Pulmonary artery endothelial cell (primary cell): ENCODE measurements around the gene RNF187. TPM values are rescaled to one million over a fixed set of nuclear protein-coding genes. Genes with fewer than 3 reads are reported as not detected.
A peak's percentile ranks its signal among the peaks of the same experiment; 100 is the strongest.

Source experiments
- DNase-seq: peaks from one replicate; pipeline ENCODE4 v3.0.0-alpha.2; 2011; ENCODE audit warnings: low read depth, low spot score
- total RNA-seq: library from RNA; depleted of rRNA; stranded (reverse); fragments of >200 nt; gene quantifications from 2 replicates; pipeline ENCODE4 v1.2.3, GENCODE V29; 2014

The RNF187 gene
- total RNA-seq, 1 donor from 2014 or later, result 39.4 TPM

GRCh38 chr1:228508840-228509415, 21.7 kb downstream of the RNF187 start:
- no peak for DNase-seq

GRCh38 chr1:228510101-228510802, 23.1 kb downstream of the RNF187 start:
- no peak for DNase-seq

DNA sequence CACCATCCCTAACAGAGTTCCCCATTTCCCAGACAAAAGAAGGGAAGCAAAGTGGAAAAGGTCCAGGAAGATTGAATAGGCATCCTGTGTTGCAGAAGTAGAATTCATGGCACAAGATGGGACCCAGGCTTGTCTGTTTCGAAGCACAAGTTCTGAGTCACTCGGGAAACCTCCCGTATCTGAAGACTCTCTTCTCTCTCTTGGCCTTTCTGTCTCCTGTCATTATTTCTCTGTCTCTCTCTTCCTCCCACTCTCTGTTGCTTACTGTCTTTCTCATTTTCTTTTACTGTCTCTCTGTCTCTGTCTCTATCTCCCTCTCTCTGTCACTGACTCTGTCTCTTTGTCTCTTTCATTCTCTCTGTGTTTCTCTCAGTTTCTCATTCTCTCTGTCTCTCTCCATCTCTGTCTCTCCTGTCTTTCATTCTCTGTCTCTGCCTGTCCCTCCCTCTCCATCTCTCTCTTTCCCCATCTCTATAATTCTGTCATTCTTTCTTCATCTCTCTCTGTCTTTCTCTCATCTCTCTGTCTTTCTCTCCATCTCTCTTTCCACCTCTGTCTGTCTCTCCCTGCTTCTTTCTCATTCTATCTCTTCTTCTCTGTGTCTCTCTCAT, 23.7 kb downstream of the RNF187 start:
- DNase-seq, result no peak

DNA sequence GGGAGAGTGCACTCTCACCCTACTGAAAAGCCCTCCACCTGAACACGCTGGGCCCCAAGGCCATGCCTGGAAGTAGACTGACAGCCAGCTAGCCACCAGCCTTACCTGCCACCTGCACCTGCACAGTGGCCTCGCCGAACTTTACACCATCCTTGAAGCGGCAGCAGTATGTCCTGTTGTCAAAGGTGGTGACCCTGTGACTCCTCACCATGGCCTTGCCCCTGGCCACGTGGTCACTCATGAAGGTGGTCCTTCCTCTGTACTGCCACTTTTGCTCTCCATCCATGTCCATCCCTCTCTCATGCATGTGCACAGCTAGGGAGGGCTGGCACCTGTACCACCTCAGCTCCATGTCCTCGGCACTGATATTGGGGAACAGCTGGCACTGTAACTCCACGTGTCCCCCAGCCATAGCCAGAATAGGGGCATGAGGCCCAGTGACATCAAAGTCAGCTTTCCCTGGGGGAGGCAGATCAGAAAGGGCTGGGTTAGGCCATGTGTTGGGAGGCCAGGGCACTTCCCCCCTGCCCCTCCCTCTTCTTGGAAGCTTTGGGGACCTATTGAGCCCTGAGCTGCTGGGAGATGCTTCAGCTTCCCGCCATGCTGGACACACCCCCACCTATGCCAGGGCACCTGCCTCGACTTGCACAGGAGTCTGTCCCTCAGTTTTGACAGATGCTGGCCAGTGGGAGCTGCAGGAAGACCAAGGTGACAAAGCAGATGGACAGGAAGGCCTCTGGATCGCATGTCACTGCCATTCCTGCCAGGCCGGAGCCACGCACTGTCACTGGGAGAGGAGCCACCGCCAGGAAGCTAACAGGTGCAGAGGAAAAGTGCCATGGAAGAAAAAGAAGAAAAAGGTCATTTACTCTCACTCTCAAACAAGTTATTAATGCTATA, 24.6 kb downstream of the RNF187 start:
- DNase-seq, result no peak

GRCh38 chr1:228512781-228513198, 25.6 kb downstream of the RNF187 start:
- no peak for DNase-seq

- DNase-seq, result no peak
These were observed 26.2 kb downstream of the RNF187 start for GRCh38 chr1:228513236-228513900.

DNA sequence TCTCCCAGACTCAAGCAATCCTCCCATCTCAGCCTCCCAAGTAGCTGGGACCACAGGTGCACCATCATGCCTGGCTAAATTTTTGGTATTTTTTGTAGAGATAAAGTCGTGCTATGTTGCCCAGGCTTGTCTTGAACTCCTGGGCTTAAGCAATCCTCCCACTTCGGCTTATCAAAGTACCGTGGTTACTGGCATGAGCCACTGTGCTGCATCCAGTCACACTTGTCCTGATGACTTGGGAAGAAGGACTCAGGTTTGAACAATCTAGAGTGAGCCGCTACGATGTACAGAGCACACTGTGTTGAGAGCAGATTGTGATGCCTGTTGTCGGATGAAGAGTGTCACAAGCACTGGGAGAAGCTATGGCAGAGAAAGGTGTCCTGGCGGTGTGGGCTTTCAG, 27.2 kb downstream of the RNF187 start:
- no peak for DNase-seq

DNA sequence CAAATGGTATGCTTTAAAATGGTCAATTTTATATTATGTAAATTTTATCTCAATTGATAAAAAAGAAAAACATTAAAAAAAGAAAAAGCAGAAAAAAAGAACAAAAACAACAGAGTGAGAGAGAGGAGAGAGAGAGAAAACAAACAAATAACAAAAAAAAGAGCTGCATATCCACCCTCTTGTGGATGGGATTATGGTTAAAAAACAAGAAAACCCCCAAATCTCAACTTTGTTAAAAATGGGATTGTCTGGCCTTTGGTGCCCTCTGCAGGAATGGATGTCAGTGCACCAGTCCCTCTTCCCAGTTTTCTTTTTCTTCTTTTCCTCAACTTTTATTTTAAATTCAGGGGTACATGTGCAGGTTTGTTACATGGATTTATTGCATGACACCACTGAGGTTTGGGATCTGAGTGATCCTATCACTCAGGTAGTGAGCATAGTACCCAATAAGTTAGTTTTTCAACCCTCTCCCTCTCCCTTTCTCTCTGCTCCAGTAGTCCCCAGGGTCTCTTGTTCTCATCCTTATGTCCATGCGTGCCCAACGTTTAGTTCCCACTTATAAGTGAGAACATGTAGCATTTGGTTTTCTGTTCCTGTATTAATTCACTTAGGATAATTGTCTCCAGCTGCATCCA, 28.1 kb downstream of the RNF187 start:
- DNase-seq, result peak; percentile 7

GRCh38 chr1:228517655-228518054, 30.5 kb downstream of the RNF187 start:
- no peak for DNase-seq

- no peak for DNase-seq
These were observed 40.4 kb downstream of the RNF187 start for GRCh38 chr1:228527596-228527995.

DNA sequence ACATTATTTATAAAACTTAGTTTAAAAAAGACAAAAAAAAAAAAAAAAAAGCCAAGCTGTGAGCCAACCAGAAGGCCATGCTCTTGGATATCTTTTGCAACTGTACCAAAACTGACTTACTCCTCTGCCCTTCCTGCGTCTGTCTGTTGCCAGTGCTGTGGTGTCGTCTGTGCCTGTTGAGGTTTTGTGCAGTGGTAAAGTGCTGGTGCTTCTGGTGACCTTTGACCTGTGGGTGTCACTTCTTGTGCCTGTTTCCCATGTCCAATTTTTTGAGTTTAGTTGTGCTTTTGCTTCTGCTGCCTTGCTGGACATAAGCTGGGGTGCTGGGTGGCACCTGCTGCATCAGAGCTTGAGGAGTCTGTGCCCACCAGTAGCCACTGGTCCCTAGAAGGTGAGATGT, 41.4 kb downstream of the RNF187 start:
- DNase-seq, result no peak

DNA sequence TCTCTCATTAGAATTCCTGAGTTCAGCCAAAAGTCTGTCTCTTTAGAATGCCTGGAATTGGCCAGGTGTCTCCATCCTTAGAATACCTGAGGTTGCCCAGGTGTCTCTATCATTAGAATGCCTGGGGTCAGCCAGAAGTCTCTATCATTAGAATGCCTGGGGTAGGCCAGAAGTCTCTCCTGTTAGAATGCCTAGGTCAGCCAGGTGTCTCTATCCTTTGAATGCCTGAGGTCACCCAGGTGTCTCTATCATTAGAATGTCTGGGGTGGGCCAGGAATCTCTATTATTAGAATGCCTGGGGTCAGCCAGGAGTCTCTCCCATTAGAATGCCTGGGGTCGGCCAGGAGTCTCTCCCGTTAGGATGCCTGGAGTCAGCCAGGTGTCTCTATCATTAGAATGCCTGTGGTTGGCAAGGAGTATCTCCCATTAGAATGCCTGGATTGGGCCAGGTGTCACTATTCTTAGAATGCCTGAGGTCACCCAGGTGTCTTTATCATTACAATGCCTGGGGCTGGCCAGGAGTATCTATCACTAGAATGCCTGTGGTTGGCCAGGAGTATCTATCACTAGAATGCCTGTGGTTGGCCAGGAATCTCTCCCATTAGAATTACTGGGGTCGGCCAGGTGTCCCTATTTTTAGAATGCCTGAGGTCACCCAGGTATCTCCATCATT, 43.0 kb downstream of the RNF187 start:
- DNase-seq, result no peak

DNA sequence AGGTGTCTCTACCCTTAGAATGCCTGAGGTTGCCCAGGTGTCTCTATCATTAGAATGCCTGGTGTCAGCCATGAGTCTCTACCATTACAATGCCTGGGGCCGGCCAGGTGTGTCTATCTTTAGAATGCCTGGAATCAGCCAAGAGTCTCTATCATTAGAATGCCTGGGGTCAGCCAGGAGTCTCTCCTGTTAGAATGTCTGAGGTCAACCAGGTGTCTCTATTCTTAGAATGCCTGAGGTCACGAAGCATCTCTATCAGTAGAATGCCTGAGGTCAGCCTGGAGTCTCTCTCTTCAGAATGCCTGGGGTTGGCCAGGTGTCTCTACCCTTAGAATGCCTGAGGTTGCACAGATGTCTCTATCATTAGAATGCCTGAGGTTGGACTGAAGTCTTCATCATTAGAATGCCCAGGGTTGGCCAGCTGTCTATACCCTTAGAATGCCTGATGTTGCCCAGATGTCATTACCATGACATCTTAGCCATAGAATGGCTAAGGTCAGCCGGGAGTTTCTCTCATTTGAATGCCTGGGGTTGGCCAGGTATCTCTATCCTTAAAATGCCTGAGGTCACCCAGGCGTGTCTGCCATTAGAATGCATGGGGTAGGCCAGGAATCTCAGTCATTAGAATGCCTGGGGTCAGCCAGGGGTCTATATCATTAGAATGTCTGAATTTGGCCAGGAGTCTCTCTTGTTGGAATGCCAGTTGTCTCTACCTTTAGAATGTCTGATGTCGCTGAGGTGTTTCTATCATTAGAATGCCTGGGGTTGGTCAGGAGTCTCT, 44.0 kb downstream of the RNF187 start:
- DNase-seq, result no peak

DNA sequence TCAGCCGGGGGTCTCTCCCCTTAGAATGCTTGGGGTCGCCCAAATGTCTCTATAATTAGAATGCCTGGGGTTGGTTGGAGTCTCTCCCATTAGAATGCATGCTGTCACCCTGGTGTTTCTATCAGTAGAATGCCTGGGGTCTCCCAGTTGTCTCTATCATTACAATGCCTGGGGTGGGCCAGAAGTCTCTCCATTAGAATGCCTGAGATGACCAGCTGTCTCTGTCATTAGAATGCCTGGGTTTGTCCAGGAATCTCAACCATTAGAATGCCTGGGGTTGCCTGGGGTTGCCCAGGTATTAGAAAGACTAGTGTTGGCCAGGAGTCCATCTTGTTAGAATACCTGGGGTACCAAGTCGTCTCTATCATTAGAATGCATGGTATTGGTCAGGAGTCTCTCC, 51.6 kb downstream of the RNF187 start:
- no peak for DNase-seq

DNA sequence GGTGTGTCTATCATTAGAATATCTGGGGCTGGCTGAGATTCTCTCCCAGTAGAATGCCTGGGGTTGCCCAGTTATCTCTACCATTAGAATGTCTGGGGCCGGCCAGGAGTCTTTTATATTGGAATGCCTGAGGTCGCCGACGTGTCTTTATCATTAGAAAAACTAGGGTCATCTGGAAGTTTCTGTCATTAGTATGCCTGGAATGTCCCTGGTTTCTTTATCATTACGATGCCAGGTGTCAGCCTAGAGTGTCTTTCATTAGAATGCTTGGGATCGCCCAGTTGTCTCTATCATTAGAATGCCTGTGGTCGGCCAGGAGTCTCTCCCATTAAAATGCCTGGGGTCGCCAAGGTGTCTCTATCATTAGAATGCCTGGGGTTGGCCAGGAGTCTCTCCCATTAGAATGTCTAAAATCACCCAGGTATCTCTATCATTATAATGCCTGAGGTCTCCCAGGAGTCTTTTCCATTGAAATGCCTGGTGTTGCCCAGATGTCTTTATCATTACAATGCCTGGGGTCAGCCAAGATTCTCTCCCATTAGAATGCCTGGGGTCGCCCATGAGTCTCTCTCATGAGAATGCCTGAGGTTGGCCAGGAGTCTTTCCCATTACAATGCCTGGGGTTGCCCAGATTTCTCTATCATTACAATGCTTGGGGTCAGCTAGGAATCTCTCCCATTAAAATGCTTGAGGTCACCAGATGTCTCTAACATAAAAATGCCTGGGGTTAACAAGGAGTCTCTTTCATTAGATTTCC, 53.2 kb downstream of the RNF187 start:
- no peak for DNase-seq

- no peak for DNase-seq
These were observed 54.5 kb downstream of the RNF187 start for GRCh38 chr1:228541725-228542124.

GRCh38 chr1:228542376-228542775, 55.2 kb downstream of the RNF187 start:
- no peak for DNase-seq

DNA sequence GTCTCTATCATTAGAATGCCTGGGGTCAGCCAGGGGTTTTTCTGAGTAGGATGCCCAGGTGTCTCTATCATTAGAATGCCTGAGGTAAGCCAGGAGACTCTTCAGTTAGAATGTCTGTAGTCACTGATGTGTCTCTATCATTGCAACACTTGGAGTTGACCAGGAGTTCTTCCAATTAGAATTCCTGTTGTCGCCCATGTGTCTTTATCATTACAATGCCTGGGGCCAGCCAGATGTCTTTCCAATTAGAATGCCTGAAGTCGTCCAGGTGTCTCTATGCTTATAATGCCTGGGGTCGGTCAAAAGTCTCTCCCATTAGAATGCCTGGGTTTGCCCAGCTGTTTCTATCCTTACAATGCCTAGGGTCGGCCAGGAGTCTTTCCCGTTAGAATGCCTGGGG, 55.8 kb downstream of the RNF187 start:
- DNase-seq, result no peak

DNA sequence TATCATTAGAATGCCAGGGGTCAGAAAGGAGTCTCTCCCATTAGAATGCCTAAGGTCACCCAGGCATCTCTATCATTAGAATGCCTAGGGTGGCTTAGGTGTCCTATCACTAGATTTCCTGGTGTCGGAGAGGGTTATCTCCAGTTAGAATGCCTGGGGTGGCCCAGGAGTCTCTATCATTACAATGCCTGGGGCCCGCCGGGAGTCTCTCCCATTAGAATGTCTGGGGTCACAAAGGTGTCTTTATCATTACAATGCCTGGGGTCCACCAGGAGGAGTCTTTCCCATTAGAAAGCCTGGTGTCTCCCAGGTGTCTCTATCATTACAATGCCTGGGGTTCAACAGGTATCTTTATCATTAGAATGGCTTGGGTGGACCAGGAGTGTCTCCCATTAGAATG, 56.2 kb downstream of the RNF187 start:
- DNase-seq, result no peak
